HG02943 (cell line): ENCODE measurements around the gene ECSIT.

Experiments
- ATAC-seq: cut with Tn5 transposase; IDR thresholded peaks from one replicate; pipeline ENCODE4 v1.9.1; 2021; ENCODE audit warnings: mild to moderate bottlenecking, low read depth, moderate library complexity; ENCODE audit not compliant: unreplicated experiment

The ECSIT gene

GRCh38 chr19:11505504-11506100 lies 23.3 kb downstream of the ECSIT start, which contains the start of gene ZNF653:
ZNF653 (minus strand) TSS chr19:11505839; CDS start chr19:11505786, 53 bp downstream.
- peak; percentile 54 for ATAC-seq

- ATAC-seq = peak; percentile 80
Observed at GRCh38 chr19:11505032-11505503, 23.9 kb downstream of the ECSIT start.

DNA sequence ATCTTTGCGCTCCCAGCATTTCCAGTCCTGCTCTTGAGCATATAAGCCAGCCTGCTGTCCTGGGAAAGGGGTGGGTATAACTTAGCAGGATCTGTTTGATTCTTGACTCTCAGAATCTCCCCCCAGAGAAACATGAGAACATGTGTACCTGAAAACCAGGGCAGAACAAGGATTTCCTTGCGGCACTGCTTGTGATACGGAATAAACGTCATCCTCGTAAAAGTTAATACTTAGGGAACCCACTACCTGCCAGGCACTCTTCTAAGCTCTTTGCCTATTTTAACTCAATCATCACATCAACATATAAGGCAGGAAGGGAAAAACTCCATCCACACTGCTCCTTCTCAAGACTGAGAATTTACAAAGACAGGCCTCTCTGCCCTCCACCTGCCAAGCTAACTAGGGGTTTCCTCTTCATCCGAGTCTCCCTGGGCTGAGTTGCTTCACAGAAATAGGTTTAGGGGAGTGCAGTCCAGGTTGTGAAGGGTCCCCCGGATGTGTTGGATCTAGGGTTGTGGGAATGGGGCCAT lies 24.4 kb downstream of the ECSIT start:
- ATAC-seq = no peak

GRCh38 chr19:11499890-11500420 lies 29.0 kb downstream of the ECSIT start:
- no peak for ATAC-seq

DNA sequence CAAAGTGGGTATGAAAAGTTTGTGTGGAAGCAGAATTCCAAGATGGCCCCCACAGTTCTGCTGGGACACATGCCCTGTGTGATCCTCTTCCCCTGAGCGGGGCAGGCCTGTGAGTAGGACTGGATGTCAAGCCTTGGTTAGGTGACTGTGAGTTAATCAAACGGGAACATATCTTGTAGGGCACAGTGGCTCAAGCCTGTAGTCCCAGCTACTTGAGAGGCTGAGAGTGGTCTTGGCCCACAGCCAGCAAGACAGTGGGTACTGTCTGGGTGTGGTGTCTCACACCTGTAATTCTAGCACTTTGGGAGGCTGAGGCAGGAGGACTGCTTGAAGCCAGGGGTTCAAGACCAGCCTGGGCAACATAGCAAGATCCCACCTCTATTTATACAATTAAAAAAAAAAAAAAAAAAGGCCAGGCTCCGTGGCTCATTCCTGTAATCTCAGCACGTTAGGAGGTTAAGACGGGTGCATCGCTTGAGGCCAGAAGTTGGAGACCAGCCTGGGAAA lies 29.7 kb downstream of the ECSIT start:
- no peak for ATAC-seq

DNA sequence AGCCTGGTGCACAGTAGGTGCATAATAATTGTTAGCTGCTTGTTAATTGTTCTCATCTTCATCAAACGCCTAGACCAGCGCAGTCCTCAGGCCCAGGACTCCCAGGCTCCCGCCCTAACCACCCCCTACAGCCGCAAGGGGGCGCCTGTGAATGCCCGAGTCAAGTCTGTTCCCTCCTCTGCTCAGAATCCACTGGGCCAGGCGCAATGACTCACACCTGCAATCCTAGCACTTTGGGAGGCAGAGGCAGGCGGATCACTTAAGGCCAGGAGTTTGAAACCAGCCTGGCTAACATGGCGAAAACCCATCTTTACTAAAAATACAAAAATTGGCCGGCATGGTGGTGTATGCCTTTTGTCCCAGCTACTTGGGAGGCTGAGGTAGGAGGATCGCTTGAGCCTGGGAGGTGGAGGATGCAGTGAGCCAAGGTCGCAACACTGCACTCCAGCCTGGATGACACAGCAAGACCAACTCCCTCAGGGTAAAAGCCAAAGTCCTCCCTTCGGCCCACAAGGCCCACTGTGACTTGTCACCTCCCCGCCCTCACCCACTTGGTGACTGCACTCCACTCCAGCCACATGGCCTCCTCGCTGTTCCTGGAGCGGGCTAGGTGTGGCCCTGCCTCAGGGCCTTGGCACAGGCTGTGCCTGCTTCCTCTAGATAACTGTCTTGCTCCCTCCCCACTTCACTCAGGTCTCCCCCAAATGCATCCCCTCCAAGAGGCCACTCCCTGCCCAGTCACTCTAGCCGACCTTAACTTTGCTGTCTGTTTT lies 32.4 kb downstream of the ECSIT start:
- no peak for ATAC-seq

DNA sequence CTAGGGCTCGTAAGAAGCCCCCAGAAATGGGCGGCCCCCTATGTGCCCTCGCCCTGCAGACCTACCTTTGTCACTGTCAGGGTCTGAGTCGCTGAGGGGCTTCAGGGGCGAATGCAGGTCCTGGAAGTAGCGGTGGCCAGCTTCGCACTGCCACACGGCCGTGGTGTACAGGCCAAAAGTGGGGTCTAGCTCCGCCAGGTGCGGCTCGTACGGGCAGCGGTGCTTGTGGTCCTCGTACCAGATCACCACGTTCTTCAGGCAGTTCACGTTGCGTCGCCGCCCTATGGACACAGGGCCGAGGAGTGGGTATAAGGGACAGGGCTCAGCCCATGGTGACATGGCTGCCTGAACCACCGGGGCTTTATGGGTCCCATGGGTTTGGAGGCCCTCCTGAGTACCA lies 33.0 kb downstream of the ECSIT start:
- no peak for ATAC-seq

DNA sequence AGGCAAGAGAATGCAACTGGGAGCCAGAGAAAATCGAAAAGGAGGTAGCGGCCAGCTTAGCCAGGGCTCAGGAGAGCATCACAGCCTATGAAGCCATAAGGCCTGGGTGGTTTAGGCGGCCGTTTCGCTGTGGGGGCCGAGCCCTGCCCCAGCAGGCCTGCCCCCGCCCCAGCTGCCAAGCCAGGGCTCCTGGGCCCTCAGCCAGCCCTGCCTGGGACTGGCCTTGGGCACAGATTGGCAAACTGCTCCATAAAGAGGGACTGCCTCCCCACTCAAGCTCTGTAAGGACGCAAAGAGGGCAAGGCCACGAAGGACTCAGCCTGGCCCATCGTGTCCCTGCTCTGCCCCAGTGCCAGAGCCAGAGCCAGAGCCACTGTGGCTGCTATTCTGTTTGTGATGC lies 33.5 kb downstream of the ECSIT start:
- no peak for ATAC-seq

DNA sequence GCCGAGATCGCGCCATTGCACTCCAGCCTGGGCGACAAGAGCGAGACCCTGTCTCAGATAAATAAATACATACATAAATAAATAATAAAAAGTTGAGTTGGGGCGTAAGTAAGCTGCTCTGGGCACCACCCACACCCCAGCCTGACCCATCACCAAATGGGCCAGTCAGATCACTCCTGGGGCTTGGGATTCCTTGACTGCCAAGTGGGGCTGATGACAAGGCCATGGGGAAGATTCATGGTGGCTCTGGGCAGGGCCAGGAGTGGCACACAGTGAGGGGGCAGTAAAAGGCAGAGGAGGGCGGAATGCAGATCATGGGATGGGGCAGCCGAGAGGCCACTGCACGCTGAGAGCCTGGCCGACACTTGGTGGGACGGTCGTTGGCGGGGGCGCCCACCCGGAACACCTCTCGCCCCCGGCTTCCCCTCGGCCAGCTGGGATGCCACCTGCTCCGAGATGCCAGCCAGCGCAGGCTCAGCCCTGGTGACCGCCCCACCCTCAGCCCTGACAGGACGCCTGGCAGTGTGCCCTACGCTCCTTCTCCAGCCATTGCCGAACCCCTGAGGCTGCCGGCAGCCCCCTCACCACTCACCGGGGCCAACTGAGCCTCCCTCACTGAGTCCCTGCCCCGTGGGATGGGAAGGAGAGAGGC lies 34.2 kb downstream of the ECSIT start:
- ATAC-seq = no peak

- no peak for ATAC-seq
Observed at GRCh38 chr19:11489378-11489777, 39.6 kb downstream of the ECSIT start.

- ATAC-seq = no peak
Observed at GRCh38 chr19:11486661-11487503, 42.1 kb downstream of the ECSIT start.

- no peak for ATAC-seq
Observed at GRCh38 chr19:11485245-11485837, 43.6 kb downstream of the ECSIT start.

GRCh38 chr19:11483366-11484111 lies 45.4 kb downstream of the ECSIT start:
- no peak for ATAC-seq

DNA sequence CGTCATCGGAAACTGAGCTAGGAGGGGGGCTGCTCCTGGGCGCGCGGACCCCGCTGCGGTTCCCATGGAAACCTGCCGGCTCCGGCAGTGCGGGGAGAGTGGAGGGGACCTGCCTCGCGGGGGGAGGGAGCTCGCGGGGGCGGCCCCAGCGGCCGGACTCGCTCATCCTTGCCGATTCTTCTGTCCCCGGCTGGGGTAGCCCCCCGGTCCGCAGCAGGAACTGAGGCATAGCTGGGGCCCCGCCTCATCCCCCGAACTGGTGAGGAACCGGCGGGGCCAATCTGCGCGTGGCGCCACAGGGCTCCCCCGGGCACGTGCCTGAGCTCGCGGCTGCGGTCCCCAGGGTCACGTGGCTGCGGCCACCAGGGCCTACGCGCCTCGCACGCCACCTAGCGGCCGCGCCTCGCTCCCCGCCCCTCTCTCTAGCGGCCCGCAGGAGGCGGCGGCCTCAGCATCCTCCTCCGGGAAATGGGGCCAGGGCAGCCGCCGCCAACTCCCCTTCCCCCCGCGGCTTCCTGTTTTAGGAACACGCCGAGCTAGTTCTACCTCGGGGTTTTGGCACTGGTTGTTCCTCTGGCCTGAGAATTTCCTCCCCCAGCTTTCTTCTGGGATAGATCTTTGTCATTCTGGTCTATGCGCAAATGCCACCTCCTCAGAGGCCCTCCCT lies 46.4 kb downstream of the ECSIT start:
- peak; percentile 53 for ATAC-seq

- peak; percentile 45 for ATAC-seq
Observed at GRCh38 chr19:11481534-11482383, 47.2 kb downstream of the ECSIT start.

- ATAC-seq = no peak
Observed at GRCh38 chr19:11480715-11481533, 48.0 kb downstream of the ECSIT start, which contains the start of gene ELAVL3. ELAVL3 (minus strand) TSS chr19:11481046; CDS start chr19:11480608, 438 bp downstream.
